GM19397 (cell line): ENCODE data around the gene TRIM64C.
"Not testable (repeated sequence)": the region's sequence is repeated elsewhere in the genome, so short reads cannot be mapped to it uniquely, and the experiment has no call there.

Source experiments
- ATAC-seq: cut with Tn5 transposase; IDR thresholded peaks from one replicate; pipeline ENCODE4 v1.9.1; 2021; ENCODE audit warnings: mild to moderate bottlenecking, moderate library complexity; ENCODE audit not compliant: unreplicated experiment

TRIM64C gene

DNA sequence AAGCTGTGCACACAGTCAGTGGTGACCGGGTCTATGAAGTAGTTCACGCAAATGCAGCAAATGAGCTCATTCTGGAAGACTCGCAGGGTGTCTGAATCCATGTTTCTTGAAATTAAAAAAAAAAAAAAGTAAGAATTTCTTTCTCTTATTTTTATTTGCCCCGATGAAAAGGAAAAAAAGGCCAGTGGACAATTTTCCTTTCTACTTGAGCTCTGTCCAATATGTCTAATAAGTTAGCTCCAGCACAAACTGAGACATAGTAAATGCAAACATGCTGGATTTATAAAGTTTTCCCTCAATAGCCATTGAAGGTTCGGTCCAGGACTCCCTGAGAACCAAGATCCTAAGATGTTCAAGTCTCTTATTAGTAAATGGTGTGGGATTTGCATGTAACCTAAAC is at the start of gene TRIM64C:
TSS of gene TRIM64C (minus strand) at position 101 of the 400 bp plus-strand sequence. CDS start at position 101, 0 bp downstream.
- not testable (repeated sequence) for ATAC-seq

GRCh38 chr11:49102356-49102755 is 43.4 kb upstream of the TRIM64C start:
- not testable (repeated sequence) for ATAC-seq

- not testable (repeated sequence) for ATAC-seq
These were observed 11.0 kb upstream of the TRIM64C start for GRCh38 chr11:49069897-49070296.

- not testable (repeated sequence) for ATAC-seq
These were observed 9.1 kb downstream of the TRIM64C start for GRCh38 chr11:49049821-49050220.

DNA sequence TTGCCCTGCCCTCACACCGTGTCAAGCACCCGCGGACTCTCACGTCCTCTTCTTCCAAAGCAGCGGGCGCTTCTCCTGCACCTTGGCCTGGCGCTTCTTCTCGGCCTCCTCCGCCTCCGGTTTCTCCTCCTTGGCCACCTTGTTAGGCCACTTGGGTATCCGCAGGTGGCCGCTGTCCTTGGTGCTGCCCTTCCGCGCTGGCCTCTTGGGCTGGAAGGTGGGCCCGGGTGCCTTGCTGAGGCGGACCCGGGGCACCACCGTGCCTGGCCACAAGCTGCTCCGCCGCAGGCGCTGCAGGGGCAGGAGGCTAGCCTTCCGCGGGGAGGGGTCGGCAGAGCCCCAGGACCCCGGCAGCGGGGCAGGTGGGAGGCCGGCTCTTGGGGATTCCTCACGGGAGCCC is 10.7 kb downstream of the TRIM64C start:
- ATAC-seq: not testable (repeated sequence)

- ATAC-seq: not testable (repeated sequence)
These were observed 30.4 kb downstream of the TRIM64C start, which contains the start of gene TRIM49B for GRCh38 chr11:49028523-49028922. Gene TRIM49B, plus strand, starts transcription at chr11:49028823. Its CDS starts 2,777 bp downstream, at chr11:49031600.
